ENCODE data around the gene PARP12. TPM values are rescaled to one million over a fixed set of nuclear protein-coding genes. Genes with fewer than 3 reads are reported as not detected.

The PARP12 gene
- total RNA-seq, 4 donors from 2014 or later = 22.7 to 81.0 (median 27.0) TPM

DNA sequence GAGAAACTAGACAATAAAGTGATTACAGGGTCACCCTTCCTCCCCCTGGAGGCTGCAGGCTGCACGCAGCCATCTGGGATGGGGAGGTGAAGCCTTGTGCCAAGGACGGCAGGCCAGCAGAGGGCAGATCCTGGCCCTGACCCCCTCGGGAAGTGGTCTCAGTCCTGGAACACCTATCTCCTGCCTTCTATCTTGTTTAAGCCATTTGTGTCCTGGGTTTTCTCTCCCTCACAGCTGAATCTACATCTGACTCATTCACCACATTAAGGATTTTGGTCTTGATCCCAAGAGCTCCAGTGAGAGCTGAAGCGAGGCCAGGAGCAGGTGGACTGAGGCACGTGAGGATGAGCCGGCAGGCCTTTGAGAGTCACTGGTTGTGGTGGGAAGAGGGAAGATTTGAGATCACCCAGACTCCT lies 16.4 kb upstream of the PARP12 start:
- no peak overlapping the region for H3K27ac ChIP-seq
- H3K27me3 ChIP-seq = no peaks in the 10 kb centered on the region
- DNase-seq (ENCODE audit: low spot score in 2 of 2) = no peak
- no peak overlapping the region for H3K4me3 ChIP-seq
- 54% methylated on average over 6 of the region's 6 CpGs for WGBS
- TF ChIP-seq EP300 (IDR thresholded peaks at IDR 0.05) (no peak), POLR2A (IDR thresholded peaks at IDR 0.05) (no peak), POLR2AphosphoS5 (IDR thresholded peaks at IDR 0.05) (no peak)
- TF ChIP-seq, protein P1, sequence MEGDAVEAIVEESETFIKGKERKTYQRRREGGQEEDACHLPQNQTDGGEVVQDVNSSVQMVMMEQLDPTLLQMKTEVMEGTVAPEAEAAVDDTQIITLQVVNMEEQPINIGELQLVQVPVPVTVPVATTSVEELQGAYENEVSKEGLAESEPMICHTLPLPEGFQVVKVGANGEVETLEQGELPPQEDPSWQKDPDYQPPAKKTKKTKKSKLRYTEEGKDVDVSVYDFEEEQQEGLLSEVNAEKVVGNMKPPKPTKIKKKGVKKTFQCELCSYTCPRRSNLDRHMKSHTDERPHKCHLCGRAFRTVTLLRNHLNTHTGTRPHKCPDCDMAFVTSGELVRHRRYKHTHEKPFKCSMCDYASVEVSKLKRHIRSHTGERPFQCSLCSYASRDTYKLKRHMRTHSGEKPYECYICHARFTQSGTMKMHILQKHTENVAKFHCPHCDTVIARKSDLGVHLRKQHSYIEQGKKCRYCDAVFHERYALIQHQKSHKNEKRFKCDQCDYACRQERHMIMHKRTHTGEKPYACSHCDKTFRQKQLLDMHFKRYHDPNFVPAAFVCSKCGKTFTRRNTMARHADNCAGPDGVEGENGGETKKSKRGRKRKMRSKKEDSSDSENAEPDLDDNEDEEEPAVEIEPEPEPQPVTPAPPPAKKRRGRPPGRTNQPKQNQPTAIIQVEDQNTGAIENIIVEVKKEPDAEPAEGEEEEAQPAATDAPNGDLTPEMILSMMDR (IDR thresholded peaks at IDR 0.05) = no peak
- H3K9me3 ChIP-seq = no peaks in the 10 kb centered on the region
- H3K36me3 ChIP-seq = no peaks in the 10 kb centered on the region
- no peaks in the 10 kb centered on the region for H3K4me1 ChIP-seq

DNA sequence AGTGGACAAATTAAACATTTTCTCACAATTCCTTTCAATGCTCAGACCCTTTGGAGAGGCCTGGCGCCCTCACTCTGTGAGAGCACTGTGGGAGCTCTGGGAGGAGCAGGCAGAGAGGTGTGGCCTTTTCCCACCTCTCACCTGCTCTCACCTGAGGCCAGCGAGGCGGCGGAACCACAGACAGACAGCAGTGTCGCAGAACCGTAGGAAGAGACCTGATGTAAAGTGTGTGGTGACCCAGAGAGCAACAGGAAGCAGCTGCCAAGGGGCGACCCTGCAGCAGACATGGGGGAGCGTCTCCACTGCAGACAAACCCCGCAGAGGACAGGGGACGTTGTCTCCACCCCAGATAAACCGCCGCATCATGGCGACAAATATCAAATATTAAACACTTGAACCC lies 15.6 kb upstream of the PARP12 start:
- Histone ChIP-seq H3K27me3 (no peaks in the 10 kb centered on the region), H3K9me3 (no peaks in the 10 kb centered on the region), H3K4me1 (no peaks in the 10 kb centered on the region), H3K27ac (no peak overlapping the region), H3K36me3 (no peaks in the 10 kb centered on the region), H3K4me3 (no peak overlapping the region)
- TF ChIP-seq, protein P1 (IDR thresholded peaks at IDR 0.05) = no peak
- TF ChIP-seq POLR2A (IDR thresholded peaks at IDR 0.05) (no peak), POLR2AphosphoS5 (IDR thresholded peaks at IDR 0.05) (no peak), EP300 (IDR thresholded peaks at IDR 0.05) (no peak)
- no peak for DNase-seq (ENCODE audit: low spot score in 2 of 2)
- 85% methylated on average over 13 of the region's 13 CpGs for WGBS

DNA sequence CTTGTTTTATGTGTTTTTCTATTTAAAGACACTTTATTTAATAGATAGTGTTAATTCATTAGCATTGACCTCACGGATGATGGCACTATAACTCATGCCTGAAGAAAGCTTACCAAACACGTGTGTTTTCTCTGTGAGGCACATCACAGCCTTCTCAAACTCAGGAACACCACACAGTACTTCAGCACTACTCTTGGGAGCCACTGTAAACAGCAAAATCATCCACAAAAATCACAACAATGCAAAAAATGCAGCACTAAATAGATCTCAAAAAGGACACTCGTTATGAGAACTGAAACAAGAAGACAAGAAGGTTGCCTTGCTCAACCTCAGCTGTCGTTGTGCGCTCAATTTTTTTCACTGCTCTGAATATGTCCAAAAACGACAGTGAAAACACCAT lies 12.0 kb upstream of the PARP12 start:
- Histone ChIP-seq H3K27ac (no peak overlapping the region), H3K4me3 (no peak overlapping the region), H3K27me3 (peaks cover 4% of the 10 kb centered on the region), H3K9me3 (no peaks in the 10 kb centered on the region), H3K4me1 (no peaks in the 10 kb centered on the region), H3K36me3 (no peaks in the 10 kb centered on the region)
- DNase-seq (ENCODE audit: low spot score in 2 of 2) = no peak
- TF ChIP-seq, protein P1 (IDR thresholded peaks at IDR 0.05) = no peak
- no peak for TF ChIP-seq EP300 (IDR thresholded peaks at IDR 0.05)
- TF ChIP-seq POLR2AphosphoS5 (IDR thresholded peaks at IDR 0.05) = no peak
- no peak for TF ChIP-seq POLR2A (IDR thresholded peaks at IDR 0.05)
- 80% methylated on average over 6 of the region's 6 CpGs for WGBS

DNA sequence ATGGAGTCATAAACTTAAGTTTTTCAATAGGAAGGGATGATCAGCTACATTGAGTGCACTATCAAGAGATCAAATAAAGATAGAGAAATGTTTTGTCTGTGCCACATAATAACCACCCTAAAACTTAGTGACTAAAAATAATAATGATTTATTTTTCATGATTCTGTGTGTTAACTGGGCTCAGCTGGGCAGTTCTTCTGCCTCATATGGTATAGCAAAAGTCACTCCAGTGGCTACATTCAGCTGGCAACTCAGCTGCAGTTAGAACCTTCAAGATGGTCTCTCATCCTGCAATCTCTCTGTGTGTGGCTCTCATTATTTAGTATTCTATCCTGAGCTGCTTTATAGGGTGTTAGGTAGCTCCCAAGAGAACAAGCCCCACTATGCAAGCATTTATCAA lies 7.8 kb upstream of the PARP12 start:
- H3K27me3 ChIP-seq = peaks cover 4% of the 10 kb centered on the region
- H3K9me3 ChIP-seq = peaks cover 4% of the 10 kb centered on the region
- H3K36me3 ChIP-seq = no peaks in the 10 kb centered on the region
- TF ChIP-seq, protein P1 (IDR thresholded peaks at IDR 0.05) = no peak
- TF ChIP-seq POLR2A (IDR thresholded peaks at IDR 0.05) = no peak
- TF ChIP-seq EP300 (IDR thresholded peaks at IDR 0.05) = no peak
- TF ChIP-seq POLR2AphosphoS5 (IDR thresholded peaks at IDR 0.05) = no peak
- no peak overlapping the region for H3K4me3 ChIP-seq
- no peak for DNase-seq (ENCODE audit: low spot score in 2 of 2)
- no peak overlapping the region for H3K27ac ChIP-seq
- no peaks in the 10 kb centered on the region for H3K4me1 ChIP-seq

DNA sequence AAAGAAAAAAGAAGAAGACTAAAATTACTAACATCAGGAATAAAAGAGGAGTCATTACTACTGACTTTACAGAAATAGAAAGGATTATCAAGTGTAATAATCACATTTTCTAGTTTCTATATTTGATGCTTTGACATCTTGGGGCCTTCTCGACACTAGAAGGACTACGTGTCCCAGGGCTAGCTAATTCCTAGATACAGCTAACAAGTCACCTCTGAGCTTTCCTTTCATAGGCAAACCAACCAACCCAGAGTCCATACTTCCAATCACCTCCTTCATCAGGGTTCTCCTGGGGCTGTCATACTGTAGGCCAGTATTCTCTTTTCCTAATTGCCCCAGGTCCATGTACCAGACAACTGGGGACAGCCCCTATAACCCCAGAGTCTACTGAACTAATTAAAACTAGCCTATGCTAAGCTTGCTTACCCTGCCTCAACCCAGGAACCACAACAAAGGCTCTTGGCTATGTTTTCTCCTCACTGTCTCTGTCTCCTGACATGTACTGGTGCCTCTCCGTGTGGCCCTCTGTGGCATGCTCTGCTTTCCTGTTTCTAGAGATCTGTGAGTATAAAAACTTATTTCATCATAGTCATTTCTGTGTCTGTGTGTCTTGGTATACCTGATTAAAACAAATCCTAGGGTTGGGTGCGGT lies 6.7 kb upstream of the PARP12 start:
- no peak for DNase-seq (ENCODE audit: low spot score in 2 of 2)
- Histone ChIP-seq H3K4me1 (no peaks in the 10 kb centered on the region), H3K27ac (no peak overlapping the region), H3K4me3 (no peak overlapping the region), H3K36me3 (no peaks in the 10 kb centered on the region), H3K27me3 (peaks cover 4% of the 10 kb centered on the region), H3K9me3 (peaks cover 4% of the 10 kb centered on the region)
- WGBS = 96% methylated on average over 4 of the region's 4 CpGs
- TF ChIP-seq, protein P1 (IDR thresholded peaks at IDR 0.05) = no peak
- TF ChIP-seq POLR2A (IDR thresholded peaks at IDR 0.05) = no peak
- no peak for TF ChIP-seq POLR2AphosphoS5 (IDR thresholded peaks at IDR 0.05)
- no peak for TF ChIP-seq EP300 (IDR thresholded peaks at IDR 0.05)
